OCI-LY7 (cell line): ENCODE data around the gene SMURF2.

Experiments
- EZH2phosphoT487 ChIP-seq: fragments of 200-600 bp; sonication (generic); IDR thresholded peaks from 2 replicates; pipeline ENCODE4 v1.6.1; 2018; ENCODE audit warnings: low read depth, borderline replicate concordance, mild to moderate bottlenecking, mixed run types, antibody characterized with exemption, low read length, moderate library complexity, mixed read lengths
- TF ChIP-seq, protein P1 (sequence below): fragments of 200-600 bp; sonication (generic); conservative IDR thresholded peaks from 2 replicates; pipeline ENCODE4 v1.5.1; 2014; ENCODE audit warnings: mild to moderate bottlenecking, antibody characterized with exemption, low read length, moderate library complexity, mixed read lengths

DNA sequence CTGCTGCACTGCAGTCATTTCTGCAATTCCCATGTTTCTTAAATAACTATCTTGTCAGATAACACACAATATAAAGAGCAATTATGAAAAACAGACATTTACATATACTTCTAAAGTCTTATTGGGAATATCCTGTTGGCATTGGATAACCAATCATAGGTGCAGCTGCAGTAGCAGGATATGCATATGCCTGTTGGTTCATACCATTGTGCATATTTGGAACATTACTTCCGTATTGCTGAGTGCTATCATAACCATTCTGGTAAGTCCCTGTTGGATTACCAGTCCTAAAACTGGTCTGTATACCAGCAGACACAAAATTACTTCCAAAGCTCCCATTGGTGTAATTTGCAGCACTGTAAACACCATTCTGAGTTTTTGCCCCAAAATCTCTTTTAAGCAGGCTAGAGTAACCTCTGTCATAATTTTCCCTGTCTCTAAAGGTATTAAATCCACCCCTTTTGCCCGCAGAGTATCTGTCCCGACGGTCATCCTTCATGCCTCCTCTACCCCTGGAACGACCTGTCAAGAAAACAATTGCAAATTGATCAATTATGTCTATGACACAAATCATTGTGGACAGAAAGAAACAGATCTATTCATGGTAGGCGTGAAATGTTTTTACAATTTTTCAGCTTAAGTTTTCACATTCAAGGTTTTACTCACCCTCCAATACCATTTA, 162.2 kb downstream of the SMURF2 start:
- TF ChIP-seq, protein P1, sequence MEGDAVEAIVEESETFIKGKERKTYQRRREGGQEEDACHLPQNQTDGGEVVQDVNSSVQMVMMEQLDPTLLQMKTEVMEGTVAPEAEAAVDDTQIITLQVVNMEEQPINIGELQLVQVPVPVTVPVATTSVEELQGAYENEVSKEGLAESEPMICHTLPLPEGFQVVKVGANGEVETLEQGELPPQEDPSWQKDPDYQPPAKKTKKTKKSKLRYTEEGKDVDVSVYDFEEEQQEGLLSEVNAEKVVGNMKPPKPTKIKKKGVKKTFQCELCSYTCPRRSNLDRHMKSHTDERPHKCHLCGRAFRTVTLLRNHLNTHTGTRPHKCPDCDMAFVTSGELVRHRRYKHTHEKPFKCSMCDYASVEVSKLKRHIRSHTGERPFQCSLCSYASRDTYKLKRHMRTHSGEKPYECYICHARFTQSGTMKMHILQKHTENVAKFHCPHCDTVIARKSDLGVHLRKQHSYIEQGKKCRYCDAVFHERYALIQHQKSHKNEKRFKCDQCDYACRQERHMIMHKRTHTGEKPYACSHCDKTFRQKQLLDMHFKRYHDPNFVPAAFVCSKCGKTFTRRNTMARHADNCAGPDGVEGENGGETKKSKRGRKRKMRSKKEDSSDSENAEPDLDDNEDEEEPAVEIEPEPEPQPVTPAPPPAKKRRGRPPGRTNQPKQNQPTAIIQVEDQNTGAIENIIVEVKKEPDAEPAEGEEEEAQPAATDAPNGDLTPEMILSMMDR: no peak
- no peak for TF ChIP-seq EZH2phosphoT487
